SIG-M5 treated with dmso at 0.1 percent for 504 hours (cell line): ENCODE data around the gene ACER2.
"Not testable (repeated sequence)": the region's sequence is repeated elsewhere in the genome, so short reads cannot be mapped to it uniquely, and the experiment has no call there.

Source experiments
- DNase-seq: peaks from one replicate; lab custom pipeline; 2025; ENCODE audit not compliant: unreplicated experiment; lab: John Stamatoyannopoulos, UW

Gene ACER2

GRCh38 chr9:19408693-19409400, at the start of gene ACER2:
TSS of gene ACER2 (plus strand) at chr9:19409009. CDS start at chr9:19409085, 76 bp downstream.
- DNase-seq: peak; percentile 73

- DNase-seq: no peak
These were observed 39.7 kb upstream of the ACER2 start for GRCh38 chr9:19369107-19369506.

- peak; percentile 46 for DNase-seq
These were observed 36.9 kb upstream of the ACER2 start for GRCh38 chr9:19371942-19372341.

GRCh38 chr9:19372567-19372966, 36.2 kb upstream of the ACER2 start:
- DNase-seq: no peak

- no peak for DNase-seq
These were observed 35.3 kb upstream of the ACER2 start for GRCh38 chr9:19373527-19373926.

- no peak for DNase-seq
These were observed 33.3 kb upstream of the ACER2 start for GRCh38 chr9:19375538-19375937.

- DNase-seq: no peak
These were observed 31.9 kb upstream of the ACER2 start for GRCh38 chr9:19376931-19377330.

- DNase-seq: peak; percentile 45
These were observed 30.6 kb upstream of the ACER2 start for GRCh38 chr9:19378164-19378563.

- DNase-seq: no peak
These were observed 30.2 kb upstream of the ACER2 start for GRCh38 chr9:19378647-19379046.

GRCh38 chr9:19379283-19379682, 29.5 kb upstream of the ACER2 start:
- no peak for DNase-seq

GRCh38 chr9:19379697-19380046, 29.1 kb upstream of the ACER2 start:
- DNase-seq: no peak

GRCh38 chr9:19380826-19381075, 28.1 kb upstream of the ACER2 start:
- DNase-seq: no peak

- no peak for DNase-seq
These were observed 27.2 kb upstream of the ACER2 start for GRCh38 chr9:19381656-19382055.

- DNase-seq: not testable (repeated sequence)
These were observed 23.6 kb upstream of the ACER2 start for GRCh38 chr9:19385212-19385611.

- no peak for DNase-seq
These were observed 22.9 kb upstream of the ACER2 start for GRCh38 chr9:19385786-19386501.

GRCh38 chr9:19386502-19387044, 22.2 kb upstream of the ACER2 start:
- DNase-seq: no peak

GRCh38 chr9:19387317-19387716, 21.5 kb upstream of the ACER2 start:
- no peak for DNase-seq

- not testable (repeated sequence) for DNase-seq
These were observed 19.3 kb upstream of the ACER2 start for GRCh38 chr9:19389539-19389938.

GRCh38 chr9:19397845-19398244, 11.0 kb upstream of the ACER2 start:
- DNase-seq: no peak

GRCh38 chr9:19403231-19403630, 5.6 kb upstream of the ACER2 start:
- not testable (repeated sequence) for DNase-seq

GRCh38 chr9:19404283-19405075, 4.3 kb upstream of the ACER2 start:
- DNase-seq: peak; percentile 44

- no peak for DNase-seq
These were observed 3.0 kb upstream of the ACER2 start for GRCh38 chr9:19405771-19406170.
